Activated gamma-delta T cell treated with Interleukin-2 at 50 U/mL for 16 hours (primary cell): ENCODE results near the gene TMCC2.

Experiments
- DNase-seq: peaks from one replicate; pipeline ENCODE4 v3.0.0-alpha.2; 2020

TMCC2 gene

GRCh38 chr1:205309741-205310140, 82.0 kb downstream of the TMCC2 start:
- no peak for DNase-seq

GRCh38 chr1:205310976-205311704, 83.4 kb downstream of the TMCC2 start:
- DNase-seq: no peak

- no peak for DNase-seq
Observed at GRCh38 chr1:205312866-205313562, 85.3 kb downstream of the TMCC2 start.

GRCh38 chr1:205313563-205314308, 86.0 kb downstream of the TMCC2 start:
- DNase-seq: peak; percentile 19

GRCh38 chr1:205315008-205315618, 87.4 kb downstream of the TMCC2 start:
- DNase-seq: no peak

GRCh38 chr1:205316161-205316566, 88.4 kb downstream of the TMCC2 start:
- DNase-seq: no peak

GRCh38 chr1:205317311-205317917, 89.7 kb downstream of the TMCC2 start:
- no peak for DNase-seq

GRCh38 chr1:205318231-205318991, 90.7 kb downstream of the TMCC2 start:
- no peak for DNase-seq

GRCh38 chr1:205319081-205320018, 91.6 kb downstream of the TMCC2 start:
- DNase-seq: peak; percentile 21

- peak; percentile 79 for DNase-seq
Observed at GRCh38 chr1:205321162-205321958, 93.6 kb downstream of the TMCC2 start, which contains the start of gene NUAK2. TSS of gene NUAK2 (minus strand) at chr1:205321745. CDS start at chr1:205321628, 117 bp downstream.

- DNase-seq: no peak
Observed at GRCh38 chr1:205321959-205322283, 94.2 kb downstream of the TMCC2 start.
